HG03354 (cell line): ENCODE results near the gene ABAT.
"Not testable (repeated sequence)": the region's sequence is repeated elsewhere in the genome, so short reads cannot be mapped to it uniquely, and the experiment has no call there.

Experiments used
- ATAC-seq: cut with Tn5 transposase; IDR thresholded peaks from one replicate; pipeline ENCODE4 v1.9.1; 2021; ENCODE audit warnings: mild to moderate bottlenecking; ENCODE audit not compliant: unreplicated experiment, poor library complexity, severe bottlenecking

ABAT gene

DNA sequence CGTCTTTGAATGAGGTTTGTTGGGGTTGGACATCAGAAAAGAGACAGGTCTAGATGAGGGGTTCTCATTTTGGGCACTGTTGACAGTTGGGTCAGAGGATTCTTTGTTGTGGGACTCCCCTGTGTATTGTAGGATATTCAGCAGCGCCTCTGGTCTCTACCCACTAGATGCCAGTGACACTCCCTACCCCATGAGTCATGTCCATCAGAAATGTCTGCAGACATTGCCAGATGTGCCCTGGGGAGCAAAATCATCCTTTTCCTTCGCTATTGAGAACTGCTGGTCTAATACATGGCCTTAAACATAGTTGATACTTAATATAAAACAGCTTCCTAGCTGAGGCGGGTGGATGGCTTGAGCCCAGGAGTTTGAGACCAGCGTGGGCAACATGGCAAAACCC lies 3.1 kb downstream of the ABAT start:
- ATAC-seq, result no peak

DNA sequence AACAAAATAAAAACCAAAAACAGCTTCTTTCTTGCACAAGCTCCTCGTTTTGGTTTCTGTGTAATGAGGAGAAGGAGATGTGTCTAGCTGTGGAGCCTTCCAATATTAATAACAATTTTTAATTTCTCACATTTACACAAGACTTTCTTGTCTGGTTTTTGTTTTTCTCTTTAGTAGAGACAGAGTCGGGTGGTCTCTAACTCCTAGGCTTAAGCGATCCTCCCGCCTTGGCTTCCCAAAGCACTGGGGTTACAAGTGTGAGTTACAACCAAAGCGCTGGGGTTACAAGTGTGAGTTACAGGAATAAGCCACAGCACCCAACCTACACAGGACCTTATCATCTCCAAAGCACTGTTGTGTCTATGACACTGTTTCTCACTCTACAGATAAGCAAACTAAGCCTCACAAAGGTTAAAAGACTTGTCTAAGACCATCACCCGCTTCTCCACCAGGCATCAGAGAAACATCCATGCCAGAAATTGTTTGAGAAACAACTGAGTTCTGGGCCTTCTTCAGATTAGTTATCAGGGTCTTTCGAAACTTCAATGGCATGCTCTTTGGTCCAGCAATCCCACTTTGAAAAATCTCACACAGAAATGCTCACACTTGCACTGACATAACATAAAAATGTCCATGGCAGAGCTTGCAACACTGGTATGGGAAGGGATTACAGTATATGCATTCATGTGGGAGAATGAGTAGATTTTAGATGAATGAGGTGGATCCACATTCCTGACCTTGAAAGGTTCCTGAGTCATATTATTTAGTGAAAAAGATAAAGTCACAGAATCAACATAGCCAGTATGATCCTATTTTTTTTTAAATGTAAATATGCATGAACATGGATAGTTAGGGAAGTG lies 3.9 kb downstream of the ABAT start:
- no peak for ATAC-seq

DNA sequence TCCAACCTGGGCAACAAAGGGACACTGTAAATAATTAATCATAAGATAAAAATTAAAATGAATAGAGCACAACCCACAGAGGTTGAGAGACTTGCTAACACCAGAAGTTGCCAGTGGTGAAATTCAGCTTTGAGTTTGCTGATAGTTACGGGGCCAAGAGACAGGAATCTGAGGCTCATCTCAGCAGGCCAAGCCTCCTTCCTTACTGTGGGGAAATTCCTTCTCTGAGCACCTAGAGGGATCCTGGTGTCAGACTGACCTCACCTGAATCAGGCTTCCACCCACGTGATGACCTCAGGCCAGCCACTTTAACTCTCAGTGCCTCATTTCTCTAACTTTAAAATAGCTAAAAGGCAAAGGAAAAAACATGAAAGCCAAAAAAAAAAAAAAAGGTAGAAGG lies 4.7 kb downstream of the ABAT start:
- no peak for ATAC-seq

DNA sequence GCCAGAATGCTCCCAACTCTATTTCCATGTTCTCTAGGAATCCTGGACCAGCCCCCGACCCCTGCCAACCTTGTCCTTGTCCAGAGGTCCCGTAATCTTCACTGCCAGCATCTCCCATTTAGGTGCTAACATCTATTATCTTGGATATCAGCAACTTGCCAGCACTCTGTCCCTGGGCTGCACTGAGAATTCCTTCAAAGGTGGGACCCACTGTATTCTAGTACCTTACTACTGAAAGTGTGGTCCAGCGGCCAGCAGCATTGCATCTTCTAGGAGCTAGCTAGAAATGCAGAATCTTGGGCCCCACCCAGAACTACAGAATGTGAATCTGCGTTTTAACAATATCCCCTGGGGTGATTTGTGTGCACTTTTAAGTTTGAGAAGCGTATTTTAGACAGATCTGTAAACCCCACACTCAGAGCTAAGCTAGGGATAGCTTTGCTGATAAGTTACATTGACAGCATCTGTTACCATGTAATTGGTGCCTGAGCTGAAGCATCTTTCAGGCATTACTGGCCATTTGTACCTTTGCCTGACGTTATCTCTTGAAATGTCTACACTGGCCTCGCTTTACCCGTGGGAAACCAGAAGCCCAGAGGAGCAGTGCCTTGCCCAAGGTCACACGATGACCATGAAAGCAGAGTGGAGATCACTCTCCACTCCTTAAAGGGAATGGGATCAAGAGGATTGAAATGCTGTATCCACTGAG lies 8.3 kb downstream of the ABAT start:
- no peak for ATAC-seq

DNA sequence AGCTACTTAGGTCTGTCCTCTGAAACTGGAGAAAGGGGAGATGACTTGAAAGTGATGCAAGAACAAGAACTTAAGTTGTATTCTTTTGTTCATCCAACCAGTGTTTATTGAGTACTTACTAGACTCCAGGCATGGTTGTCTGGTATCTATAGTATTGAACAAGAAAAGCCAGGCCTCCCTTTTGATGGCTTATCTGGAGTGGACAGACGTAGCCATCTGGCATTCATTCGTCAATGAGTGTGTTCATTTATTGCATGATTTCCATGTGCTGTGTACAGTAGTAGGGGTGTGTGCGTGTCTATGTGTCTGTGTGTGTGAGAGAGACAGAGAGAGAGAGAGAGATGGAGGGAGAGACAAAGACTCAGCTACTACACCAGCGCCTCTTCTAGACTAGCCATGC lies 9.2 kb downstream of the ABAT start:
- ATAC-seq, result no peak

DNA sequence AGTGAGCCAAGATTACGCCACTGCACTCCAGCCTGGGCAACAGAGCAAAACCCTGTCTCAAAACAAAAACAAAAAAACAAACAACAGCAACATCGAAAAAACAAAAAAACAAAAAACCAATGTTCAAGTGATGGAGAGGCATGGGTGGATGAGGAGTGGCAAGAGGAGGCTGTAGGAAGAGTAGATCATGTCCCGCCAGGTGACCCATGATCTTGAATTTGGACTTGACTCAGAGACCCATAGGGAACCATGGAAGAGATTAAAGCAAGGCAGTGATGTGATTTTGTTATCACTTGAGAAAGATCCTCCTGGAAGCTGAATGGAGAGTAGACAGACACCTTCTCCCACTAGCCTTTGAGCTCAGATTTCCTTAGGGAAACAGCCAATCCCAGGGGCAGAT lies 11.2 kb downstream of the ABAT start:
- ATAC-seq, result no peak

DNA sequence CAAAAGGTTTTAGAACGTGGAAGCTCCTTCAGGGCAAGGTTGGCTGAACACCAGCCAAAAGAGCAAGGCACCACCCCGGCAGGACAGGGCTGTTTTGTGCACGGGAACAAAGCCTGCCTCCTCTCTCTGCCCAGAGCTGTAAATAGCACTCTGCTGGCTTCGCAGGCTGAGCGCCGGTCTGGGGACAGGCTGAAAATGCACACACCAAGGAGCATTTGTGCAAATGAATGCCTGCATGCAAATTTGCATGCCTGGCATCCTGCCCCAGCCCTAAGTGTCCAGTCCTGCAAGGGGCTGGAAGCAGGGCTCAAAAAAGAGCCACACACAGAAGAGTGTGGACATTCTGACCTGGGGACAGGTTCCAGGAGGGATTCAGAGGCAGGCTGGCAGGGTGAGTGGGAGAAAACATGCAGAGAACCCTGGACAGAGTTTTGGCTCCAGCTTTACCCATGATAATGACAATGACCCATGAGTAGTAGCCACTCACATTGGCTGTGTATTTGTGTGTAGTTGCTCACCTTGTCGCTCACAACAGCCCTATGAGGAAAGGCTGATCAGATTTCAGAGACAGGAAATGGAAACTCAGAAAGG lies 11.7 kb downstream of the ABAT start:
- ATAC-seq, result no peak

DNA sequence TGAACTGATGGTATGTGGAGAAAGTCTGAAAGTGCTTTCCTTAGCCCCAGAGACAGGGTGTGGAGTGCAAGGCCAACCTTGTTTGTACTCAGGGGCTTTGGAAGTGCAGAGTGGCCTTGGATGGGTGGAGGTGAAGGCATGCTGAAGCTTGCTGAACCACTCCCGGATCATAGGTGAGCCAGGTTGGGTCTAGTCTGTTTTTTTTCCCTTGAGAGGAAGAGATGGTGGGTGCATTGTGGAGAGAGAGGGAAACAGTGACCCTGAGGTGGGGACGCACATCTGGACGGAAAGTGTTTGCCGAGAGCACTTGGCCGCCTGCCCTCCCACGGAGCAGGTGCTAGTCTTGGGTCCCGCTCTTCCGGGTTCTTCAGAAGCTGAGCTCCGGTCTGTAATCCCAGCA lies 12.5 kb downstream of the ABAT start:
- no peak for ATAC-seq

DNA sequence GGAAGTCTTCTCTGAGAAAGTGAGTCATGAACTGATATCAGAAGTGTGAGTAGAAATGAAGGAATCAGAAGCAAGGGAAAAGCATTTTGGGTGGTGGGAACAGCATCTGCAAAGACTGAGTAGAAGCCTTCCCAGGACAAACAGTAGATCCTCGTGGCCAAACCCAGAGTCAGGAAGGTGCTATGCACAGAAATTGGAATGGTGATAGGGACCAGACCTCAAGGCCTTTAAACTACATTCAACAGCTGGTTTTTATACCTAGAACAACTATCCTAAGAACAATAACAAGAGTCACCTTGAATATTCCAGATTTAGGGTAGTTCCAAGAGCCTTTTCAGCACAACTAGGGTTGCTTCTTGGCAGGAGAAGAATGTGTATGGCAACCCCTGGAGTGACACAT lies 15.3 kb downstream of the ABAT start:
- ATAC-seq, result no peak

DNA sequence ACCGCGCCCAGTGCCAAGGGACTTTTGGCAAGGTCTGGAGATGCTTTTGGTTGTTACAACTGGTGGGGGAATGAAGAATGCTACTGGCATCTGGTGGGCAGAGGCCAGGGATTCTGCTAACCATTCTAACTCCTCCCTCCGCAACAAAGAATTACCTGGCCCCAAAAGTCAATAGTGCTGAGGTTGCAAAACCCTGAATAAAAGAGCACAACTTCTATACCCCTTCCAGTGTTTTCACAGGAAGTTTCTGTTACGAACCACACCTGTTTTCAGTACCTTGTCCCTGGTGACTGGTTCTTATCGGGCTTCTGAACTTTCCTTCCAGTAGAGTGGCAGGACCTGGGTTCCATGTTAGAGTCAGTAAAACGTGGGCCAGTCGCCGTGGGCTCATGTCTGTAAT lies 17.3 kb downstream of the ABAT start:
- no peak for ATAC-seq

DNA sequence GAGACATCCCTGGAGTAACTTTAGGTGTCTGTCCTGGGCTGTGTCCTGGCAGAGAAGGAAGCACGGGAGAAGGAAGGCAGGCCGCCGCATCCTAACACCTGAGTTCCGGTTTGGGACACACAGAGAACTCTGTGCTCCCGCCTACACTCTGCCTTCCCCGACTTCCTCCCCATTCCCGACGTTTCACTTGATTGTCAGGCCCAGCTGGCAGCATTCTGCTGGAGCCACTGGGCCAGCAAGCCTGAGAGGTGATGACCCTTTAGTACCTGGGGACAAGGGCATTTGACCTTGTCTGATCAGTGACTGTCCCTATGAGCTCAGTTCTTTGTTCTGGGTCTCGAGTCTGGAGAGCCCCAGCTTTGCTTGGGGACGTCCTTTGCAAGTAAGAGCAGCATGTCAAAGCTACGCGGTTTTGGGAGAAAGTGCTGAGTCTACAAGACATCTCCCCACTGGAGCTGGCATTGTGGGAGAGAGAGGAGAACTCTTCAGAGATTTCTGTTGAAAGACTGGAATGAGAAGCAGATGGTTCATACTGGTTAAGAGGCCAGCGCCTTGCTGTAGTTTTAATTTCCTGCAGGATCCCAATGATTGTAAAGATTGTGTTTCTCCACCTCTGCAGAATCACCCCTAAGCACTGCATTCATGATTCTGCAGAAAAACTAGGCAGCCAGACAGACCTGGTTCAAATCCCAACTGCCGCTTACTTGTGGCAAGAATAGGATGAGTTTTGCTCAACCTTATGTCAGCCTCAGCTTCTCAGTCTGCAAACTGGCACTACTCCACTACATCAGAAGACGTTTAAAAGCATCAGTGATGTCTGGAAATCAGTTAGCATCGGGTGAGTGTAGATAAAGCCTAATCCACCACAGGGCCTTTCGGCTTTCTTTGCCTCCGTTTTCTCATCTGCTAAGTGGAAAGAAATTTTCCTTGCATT lies 20.6 kb downstream of the ABAT start:
- no peak for ATAC-seq

DNA sequence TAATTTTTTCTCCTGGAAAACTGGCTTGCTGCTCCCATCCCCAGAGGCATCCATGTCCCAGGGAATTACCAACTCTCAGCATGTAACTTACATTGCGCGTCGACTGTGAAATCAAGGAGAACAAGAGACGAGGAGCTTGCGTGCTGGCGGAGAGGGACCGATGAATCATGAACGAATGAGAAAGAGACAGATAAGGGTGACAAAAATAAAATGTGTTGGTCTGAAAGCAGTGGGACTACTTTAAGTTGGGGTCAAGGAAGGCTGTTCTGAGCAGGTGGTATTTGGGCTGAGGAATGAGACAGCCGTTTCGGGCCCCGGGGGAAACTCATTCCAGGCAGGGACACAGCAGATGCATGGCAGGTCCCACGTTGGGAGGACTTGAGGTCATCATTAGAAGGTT lies 22.5 kb downstream of the ABAT start:
- ATAC-seq, result no peak

DNA sequence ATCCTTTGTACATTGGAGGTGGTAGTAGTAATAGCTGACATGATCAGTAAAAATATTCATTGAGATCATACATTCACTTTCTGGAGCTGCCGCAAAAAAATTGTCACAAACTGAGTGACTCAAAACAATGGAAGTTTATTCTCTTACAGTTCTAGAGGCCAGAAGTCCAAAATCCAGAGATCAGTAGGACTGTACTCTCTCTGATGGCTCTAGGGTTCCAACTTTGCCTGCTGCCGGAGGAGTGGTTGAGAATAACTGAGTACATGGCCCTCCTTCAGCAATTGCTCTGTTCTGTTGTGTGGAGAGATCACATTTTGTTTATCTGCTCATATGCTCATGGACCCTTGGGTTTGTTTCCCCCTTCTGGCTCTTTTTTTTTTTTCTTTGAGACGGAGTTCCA lies 23.5 kb downstream of the ABAT start:
- no peak for ATAC-seq

DNA sequence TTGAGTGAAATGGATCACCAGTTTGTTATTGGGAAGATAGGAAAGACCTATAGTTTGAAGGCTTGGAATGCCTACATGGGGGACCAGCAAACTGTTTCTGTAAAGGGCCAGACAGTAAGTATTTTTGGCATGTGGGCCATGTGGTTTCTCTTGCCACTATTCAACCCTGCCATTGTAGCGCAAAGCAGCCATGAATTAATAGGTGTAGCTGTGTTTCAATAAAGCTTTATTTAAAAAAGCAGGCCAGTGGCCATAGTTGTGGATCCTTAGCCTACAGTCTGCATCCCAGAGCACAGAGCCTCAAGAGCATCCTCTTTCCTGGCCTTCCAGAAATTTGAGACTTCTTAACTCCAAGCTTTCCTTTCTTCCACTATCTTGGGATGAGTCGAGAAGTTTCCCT lies 29.3 kb downstream of the ABAT start:
- no peak for ATAC-seq

DNA sequence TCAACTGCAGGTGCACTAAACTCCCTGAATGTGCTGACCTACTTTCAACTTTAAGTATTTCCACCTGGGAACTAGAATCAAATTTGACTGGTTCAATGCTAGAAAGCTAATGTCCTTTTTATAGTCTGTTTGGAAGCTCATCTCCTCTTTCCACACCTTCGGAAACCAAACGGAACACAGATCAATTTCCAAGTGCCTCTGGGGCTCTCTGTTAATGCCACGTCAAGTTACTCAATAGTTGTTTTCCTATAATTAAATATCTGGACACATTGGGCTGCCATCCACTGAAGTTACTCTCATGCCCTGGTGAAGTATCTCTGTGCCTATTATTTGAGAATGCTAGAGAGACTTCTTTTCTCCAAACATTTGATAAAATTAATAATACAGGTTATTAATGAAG lies 29.7 kb downstream of the ABAT start:
- ATAC-seq, result no peak

DNA sequence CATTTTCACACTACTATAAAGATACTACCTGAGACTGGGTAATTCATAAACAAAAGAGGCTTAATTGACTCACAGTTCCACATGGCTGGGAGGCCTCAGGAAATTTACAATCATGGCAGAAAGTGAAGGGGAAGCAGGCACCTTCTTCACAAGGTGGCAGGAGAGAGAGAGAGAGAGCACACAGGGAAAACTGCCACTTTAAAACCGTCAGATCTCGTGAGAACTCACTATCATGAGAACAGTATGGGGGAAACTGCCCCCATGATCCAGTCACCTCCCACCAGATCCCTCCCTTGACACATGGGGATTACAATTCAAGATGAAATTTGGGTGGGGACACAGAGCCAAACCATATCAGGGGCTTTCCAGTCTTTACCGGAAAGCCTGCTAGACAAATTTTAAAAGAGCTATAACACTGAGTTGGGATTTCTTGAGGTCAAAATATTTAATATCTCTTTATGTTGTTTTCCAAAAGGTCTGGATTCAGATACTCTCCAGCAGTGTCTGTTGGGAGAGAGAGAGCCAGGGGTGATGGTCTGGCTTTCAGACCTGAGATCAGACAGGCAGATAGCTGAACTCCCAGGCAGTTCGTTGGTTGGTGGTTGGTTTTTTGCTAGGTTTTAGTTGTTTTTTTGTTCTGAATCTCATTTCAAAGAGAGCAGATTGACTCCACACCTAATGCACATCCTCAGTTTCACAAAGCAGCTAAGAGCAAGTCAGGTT lies 30.8 kb downstream of the ABAT start:
- ATAC-seq, result not testable (repeated sequence)

DNA sequence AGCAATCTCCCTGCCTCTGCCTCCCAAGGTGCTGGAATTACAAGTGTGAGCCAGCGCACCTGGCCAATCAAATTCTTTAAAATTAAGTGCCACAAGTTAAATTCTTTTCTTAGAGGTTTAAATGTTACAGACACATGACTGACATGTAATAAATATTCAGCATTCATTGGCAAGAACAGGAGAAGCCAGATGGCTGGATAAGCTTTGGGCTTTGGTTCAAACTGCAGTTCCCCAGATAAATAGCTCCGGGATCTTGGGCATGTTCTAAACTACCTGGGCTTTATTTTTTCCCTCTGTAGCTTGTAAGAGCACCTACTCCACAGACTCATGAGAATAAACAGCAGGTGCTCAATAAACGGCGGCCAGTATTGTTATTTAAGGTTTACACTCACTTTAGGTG lies 34.1 kb downstream of the ABAT start:
- no peak for ATAC-seq

DNA sequence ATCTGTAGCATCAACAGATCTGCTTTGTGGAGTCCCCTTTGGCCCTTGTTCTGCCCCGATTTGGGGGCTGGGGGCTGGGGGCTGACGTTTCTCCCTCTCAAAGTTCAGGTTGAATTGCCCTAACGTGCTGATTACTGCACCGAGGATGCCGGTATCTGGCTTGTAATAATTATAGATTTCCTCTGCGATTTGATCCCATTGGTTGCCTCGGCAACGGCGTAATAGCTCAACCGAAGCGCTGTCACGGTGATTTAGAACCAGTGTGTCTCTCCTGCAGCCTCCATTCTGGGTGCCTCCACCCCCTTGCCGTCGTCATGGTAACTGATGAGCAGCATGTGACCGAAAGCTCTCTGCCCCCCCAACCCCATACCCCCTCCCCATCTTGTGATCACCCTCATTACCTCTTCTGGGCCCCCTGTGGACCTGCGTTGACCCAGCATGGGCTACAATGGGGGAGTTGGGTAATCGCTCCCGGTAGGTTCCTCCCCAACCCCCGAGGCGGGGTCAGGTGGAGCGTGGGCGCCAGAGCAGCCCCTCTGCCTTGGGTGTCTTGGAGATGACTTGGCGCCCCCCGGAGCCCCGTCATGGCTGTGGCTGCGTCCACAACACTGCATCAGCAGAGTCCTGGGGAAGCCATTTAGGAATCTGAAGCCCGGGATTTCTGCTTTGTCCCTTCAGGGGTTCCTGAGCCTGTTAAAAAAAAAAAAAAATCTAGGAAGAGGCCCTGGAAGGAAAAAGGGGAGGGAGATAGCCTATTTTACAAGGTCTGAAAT lies 38.4 kb downstream of the ABAT start:
- ATAC-seq, result no peak
